OCI-LY7 (cell line): ENCODE results near the gene CTSC. TPM values are rescaled to one million over a fixed set of nuclear protein-coding genes. Genes with fewer than 3 reads are reported as not detected.

ENCODE experiments used
- BruUV-seq: library from RNA; stranded (reverse); fragments of 400-500 nt; replicated peaks from 2 replicates; lab custom pipeline; 2021; lab: Mats Ljungman, UMichigan
- CTCF ChIA-PET: fragments of 300-600 bp; sonication (Branson Sonifier 250); formaldehyde crosslinking; loops from one replicate; lab custom pipeline; 2022; ENCODE audit warnings: antibody characterized with exemption; ENCODE audit not compliant: unreplicated experiment; lab: Charles Lee
- POLR2A ChIA-PET: fragments of 300-600 bp; sonication (Branson Sonifier 250); formaldehyde crosslinking; loops from one replicate; lab custom pipeline; 2022; ENCODE audit warnings: antibody characterized with exemption; lab: Charles Lee
- DNase-seq: peaks from one replicate; pipeline ENCODE4 v3.0.0-alpha.2; 2015; ENCODE audit warnings: low spot score
- H2AFZ ChIP-seq: fragments of 200-600 bp; sonication (generic), shearing (Covaris generic); 2 replicates; pipeline ENCODE4 v1.6.1; 2014; ENCODE audit warnings: mild to moderate bottlenecking, antibody characterized with exemption, low read length, moderate library complexity
- H3K27ac ChIP-seq: fragments of 200-600 bp; sonication (generic); 2 replicates; pipeline ENCODE4 v1.5.1; 2014; ENCODE audit warnings: mixed run types, low read depth, mild to moderate bottlenecking, moderate library complexity, low read length, inconsistent platforms; ENCODE audit not compliant: poor library complexity, severe bottlenecking
- H3K36me3 ChIP-seq: fragments of 200-600 bp; sonication (generic); 2 replicates; pipeline ENCODE4 v1.6.1; 2014; ENCODE audit warnings: mild to moderate bottlenecking, antibody characterized with exemption, low read length, moderate library complexity, mixed read lengths; ENCODE audit not compliant: insufficient read depth
- H3K4me1 ChIP-seq: fragments of 200-600 bp; sonication (generic); 2 replicates; pipeline ENCODE4 v1.5.1; 2014; ENCODE audit warnings: mild to moderate bottlenecking, low read length; ENCODE audit not compliant: insufficient read depth, poor library complexity, severe bottlenecking
- H3K4me2 ChIP-seq: fragments of 200-600 bp; sonication (generic); 2 replicates; pipeline ENCODE4 v1.6.1; 2014; ENCODE audit warnings: mild to moderate bottlenecking, low read length
- H3K4me3 ChIP-seq: fragments of 200-600 bp; sonication (generic); 2 replicates; pipeline ENCODE4 v1.5.1; 2014; ENCODE audit warnings: mild to moderate bottlenecking, low read depth, low read length; ENCODE audit not compliant: poor library complexity, severe bottlenecking
- H3K79me2 ChIP-seq: fragments of 200-600 bp; sonication (generic); 2 replicates; pipeline ENCODE4 v1.6.1; 2016; ENCODE audit warnings: low read depth, mild to moderate bottlenecking, low read length, moderate library complexity, mixed read lengths; ENCODE audit not compliant: insufficient read depth
- H3K9me2 ChIP-seq: fragments of 200-600 bp; sonication (generic); 2 replicates; pipeline ENCODE4 v1.6.1; 2016; ENCODE audit warnings: mild to moderate bottlenecking, low read length, mixed read lengths; ENCODE audit not compliant: insufficient read depth
- H3K9me3 ChIP-seq: fragments of 200-600 bp; sonication (generic); 2 replicates; pipeline ENCODE4 v1.6.1; 2014; ENCODE audit warnings: mild to moderate bottlenecking, mixed run types, low read length, mixed read lengths
- H4K20me1 ChIP-seq: fragments of 200-600 bp; sonication (generic); 2 replicates; pipeline ENCODE4 v1.6.1; 2014; ENCODE audit warnings: mild to moderate bottlenecking, antibody characterized with exemption, low read length, moderate library complexity, mixed read lengths; ENCODE audit not compliant: insufficient read depth
- CTCF ChIP-seq: fragments of 200-600 bp; sonication (generic); conservative IDR thresholded peaks from 2 replicates; pipeline ENCODE4 v1.5.1; 2014; ENCODE audit warnings: mild to moderate bottlenecking, antibody characterized with exemption, low read length, moderate library complexity, mixed read lengths
- EZH2phosphoT487 ChIP-seq: fragments of 200-600 bp; sonication (generic); IDR thresholded peaks from 2 replicates; pipeline ENCODE4 v1.6.1; 2018; ENCODE audit warnings: low read depth, borderline replicate concordance, mild to moderate bottlenecking, mixed run types, antibody characterized with exemption, low read length, moderate library complexity, mixed read lengths
- intact Hi-C: fragments of 100-400 bp; cut with micrococcal nuclease; formaldehyde crosslinking; loops from one replicate; pipeline ENCODE4 v1.10.0; 2022; ENCODE audit not compliant: unreplicated experiment
- total RNA-seq, 2 experiments: library from RNA; depleted of rRNA in 1 of 2; stranded (reverse); fragments of >200 nt in 1 of 2; shearing (Covaris generic) in 1 of 2; gene quantifications; 2 replicates each; pipeline ENCODE4 v1.2.3, GENCODE V29; 2014 to 2022

Gene CTSC
- total RNA-seq, 2 experiments from 2014 or later: 60.5 to 90.3 TPM

- H3K27ac ChIP-seq: no peak overlapping the region
- H2AFZ ChIP-seq: no peak overlapping the region
- no peak overlapping the region for H3K4me3 ChIP-seq
- ChIA-PET CTCF (no interaction called here), POLR2A (interaction anchor here (1.1 to 2.0 kb wide), 2 partner anchors 15 to 36 kb away, joined by 5 to 13 read pairs; no protein-coding TSS in a partner anchor)
- no peaks in the 10 kb centered on the region for H3K9me2 ChIP-seq
- H3K79me2 ChIP-seq: no peaks in the 10 kb centered on the region
- no peaks in the 10 kb centered on the region for H3K9me3 ChIP-seq
- H3K36me3 ChIP-seq: no peaks in the 10 kb centered on the region
- no peaks in the 10 kb centered on the region for H4K20me1 ChIP-seq
- no peak for TF ChIP-seq EZH2phosphoT487
- TF ChIP-seq CTCF: no peak
- H3K4me1 ChIP-seq: no peaks in the 10 kb centered on the region
- no peak for DNase-seq
- H3K4me2 ChIP-seq: no peak overlapping the region
- BruUV-seq: no TSS peak
- intact Hi-C loops: no loop called here
These were observed 14.6 kb upstream of the CTSC start for GRCh38 chr11:88352139-88352538.

- no peaks in the 10 kb centered on the region for H3K36me3 ChIP-seq
- H3K4me3 ChIP-seq: no peak overlapping the region
- no peak overlapping the region for H3K27ac ChIP-seq
- TF ChIP-seq EZH2phosphoT487 (no peak), CTCF (no peak)
- no peaks in the 10 kb centered on the region for H3K9me3 ChIP-seq
- POLR2A ChIA-PET: interaction anchor here (1.0 kb wide), 1 partner anchor 20 kb away, joined by 4 read pairs; no protein-coding TSS in a partner anchor
- CTCF ChIA-PET: no interaction called here
- no peak overlapping the region for H2AFZ ChIP-seq
- H4K20me1 ChIP-seq: no peaks in the 10 kb centered on the region
- H3K9me2 ChIP-seq: no peaks in the 10 kb centered on the region
- intact Hi-C loops: no loop called here
- no TSS peak for BruUV-seq
- no peaks in the 10 kb centered on the region for H3K4me1 ChIP-seq
- no peak overlapping the region for H3K4me2 ChIP-seq
- DNase-seq: no peak
- H3K79me2 ChIP-seq: no peaks in the 10 kb centered on the region
These were observed 11.3 kb upstream of the CTSC start for GRCh38 chr11:88348870-88349269.

- no peak for DNase-seq
These were observed 8.4 kb upstream of the CTSC start for GRCh38 chr11:88345949-88346348.

More at GRCh38 chr11:88345949-88346348, 8.4 kb upstream of the CTSC start:
- H3K4me3 ChIP-seq: no peak overlapping the region
- CTCF ChIA-PET: no interaction called here
- H3K9me3 ChIP-seq: no peaks in the 10 kb centered on the region
- no peak overlapping the region for H3K4me2 ChIP-seq
- intact Hi-C loops: no loop called here
- POLR2A ChIA-PET: interaction anchor here (1.3 to 2.0 kb wide), 3 partner anchors 8 to 10 kb away, joined by 4 to 10 read pairs (median 4); partner anchors contain the start of gene CTSC
- H3K36me3 ChIP-seq: no peaks in the 10 kb centered on the region
- H3K27ac ChIP-seq: no peak overlapping the region
- no TSS peak for BruUV-seq
- no peaks in the 10 kb centered on the region for H3K79me2 ChIP-seq
- no peak overlapping the region for H2AFZ ChIP-seq
- no peaks in the 10 kb centered on the region for H4K20me1 ChIP-seq
- TF ChIP-seq EZH2phosphoT487 (no peak), CTCF (no peak)
- no peaks in the 10 kb centered on the region for H3K4me1 ChIP-seq
- H3K9me2 ChIP-seq: no peaks in the 10 kb centered on the region
